HG03103 (cell line): Measurements from ENCODE around the gene SPRED1.
"Not testable (repeated sequence)": the region's sequence is repeated elsewhere in the genome, so short reads cannot be mapped to it uniquely, and the experiment has no call there.

Source experiments
- ATAC-seq: cut with Tn5 transposase; IDR thresholded peaks from one replicate; pipeline ENCODE4 v1.9.1; 2021; ENCODE audit warnings: low read depth; ENCODE audit not compliant: unreplicated experiment

SPRED1 gene

DNA sequence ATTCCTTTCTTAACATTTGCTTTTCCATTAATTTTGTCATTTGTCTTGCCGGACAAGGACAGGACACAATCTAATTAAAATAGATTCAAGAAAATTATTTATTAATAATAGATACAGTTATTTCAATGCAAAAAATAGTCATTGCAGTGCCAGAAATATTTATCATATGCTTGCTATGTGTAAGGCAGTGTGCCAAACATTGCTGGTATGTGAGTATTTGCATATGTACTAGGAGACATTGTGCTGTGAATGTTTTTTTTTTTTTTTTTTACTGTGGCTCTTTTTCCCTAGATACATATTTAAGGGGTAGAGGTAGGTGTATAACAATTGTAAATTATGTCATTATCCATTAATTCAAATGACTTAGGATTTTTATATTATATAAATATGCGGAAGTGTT is 23.3 kb downstream of the SPRED1 start:
- ATAC-seq: no peak

DNA sequence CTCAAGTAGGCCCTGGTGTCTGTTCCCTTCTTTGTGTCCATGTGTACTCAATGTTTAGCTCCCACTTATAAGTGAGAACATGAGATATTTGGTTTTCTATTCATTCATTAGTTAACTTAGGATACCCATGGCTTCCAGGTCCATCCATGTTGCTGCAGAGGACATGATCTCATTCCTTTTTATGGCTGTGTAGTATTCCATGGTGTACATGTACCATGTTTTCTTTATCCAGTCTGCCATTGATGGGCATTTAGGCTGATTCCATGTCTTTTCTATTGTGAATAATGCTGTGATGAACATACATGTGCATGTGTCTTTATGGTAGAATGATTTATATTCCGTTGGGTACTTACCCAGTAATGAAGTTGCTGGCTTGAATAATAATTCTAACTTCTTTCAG is 24.6 kb downstream of the SPRED1 start:
- not testable (repeated sequence) for ATAC-seq

DNA sequence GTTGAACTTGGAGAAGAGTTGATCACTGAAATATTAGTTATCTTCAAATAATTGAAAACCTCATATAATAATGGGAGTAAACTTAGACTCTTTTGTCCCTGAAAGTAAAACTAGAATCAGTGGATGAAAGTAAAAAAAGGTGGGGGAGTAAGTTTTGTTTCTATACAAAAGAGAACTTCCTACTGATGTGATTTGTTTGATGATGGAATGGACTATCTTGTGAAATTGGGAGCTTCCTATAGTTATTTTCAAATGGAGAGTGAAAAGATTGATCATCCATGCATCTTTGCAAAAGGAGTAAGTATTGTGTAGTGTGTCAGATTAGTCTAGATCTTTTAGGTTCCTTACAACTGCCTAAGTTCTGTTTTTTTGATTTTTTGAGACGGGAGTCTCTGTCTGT is 28.4 kb downstream of the SPRED1 start:
- ATAC-seq: no peak

DNA sequence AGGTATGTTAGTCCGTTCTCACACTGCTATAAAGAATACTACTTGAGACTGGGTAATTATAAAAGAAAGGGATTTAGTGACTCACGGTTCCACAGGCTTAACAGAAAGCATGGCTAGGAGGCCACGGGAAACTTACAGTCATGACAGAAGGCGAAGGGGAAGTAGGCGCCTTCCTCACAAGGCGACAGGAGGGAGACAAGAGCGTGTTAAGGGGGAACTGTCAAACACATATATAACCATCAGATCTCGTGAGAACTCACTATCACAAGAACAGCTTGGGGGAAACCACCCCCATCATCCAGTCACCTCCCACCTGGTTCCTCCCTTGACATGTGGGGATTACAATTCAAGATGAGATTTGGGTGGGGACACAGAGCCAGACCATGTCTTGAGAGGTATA is 30.4 kb downstream of the SPRED1 start:
- no peak for ATAC-seq

DNA sequence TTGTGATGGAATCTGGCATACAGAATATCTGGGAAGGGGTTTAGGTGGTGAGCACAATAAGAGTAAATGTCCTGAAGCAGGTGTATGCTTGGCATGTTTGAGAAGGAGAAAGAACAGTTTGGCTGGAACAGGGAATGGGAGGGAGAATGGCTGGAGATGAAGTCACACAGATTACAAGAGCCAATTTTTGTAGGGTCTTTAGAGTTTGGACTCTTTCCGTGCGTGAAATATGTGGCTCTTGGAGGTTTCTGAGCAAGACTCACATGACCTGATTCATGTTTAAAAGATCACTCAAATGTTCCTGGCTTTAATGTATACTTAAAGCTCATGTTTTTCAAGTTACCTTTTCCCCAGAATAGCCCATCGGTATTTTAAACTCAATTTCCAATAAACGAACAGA is 32.8 kb downstream of the SPRED1 start:
- no peak for ATAC-seq

DNA sequence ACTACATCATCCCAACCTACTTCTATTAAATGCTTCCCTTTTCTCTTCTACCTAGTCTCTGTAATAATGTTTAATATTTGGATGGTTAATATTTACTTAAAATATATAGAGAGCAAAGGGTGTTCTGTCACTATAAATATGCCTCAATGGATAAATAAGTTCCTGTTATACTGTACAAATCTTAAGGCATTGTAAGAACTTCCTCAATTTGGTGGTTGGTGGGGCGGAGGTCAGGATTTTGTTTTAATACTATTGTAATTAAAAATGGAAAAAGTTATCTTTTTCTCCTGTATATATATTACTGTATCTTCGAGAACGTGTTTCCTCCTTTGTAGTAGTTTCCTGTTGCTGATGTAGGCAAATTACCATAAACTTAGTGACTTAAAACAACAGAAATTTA is 41.5 kb downstream of the SPRED1 start:
- ATAC-seq: no peak

DNA sequence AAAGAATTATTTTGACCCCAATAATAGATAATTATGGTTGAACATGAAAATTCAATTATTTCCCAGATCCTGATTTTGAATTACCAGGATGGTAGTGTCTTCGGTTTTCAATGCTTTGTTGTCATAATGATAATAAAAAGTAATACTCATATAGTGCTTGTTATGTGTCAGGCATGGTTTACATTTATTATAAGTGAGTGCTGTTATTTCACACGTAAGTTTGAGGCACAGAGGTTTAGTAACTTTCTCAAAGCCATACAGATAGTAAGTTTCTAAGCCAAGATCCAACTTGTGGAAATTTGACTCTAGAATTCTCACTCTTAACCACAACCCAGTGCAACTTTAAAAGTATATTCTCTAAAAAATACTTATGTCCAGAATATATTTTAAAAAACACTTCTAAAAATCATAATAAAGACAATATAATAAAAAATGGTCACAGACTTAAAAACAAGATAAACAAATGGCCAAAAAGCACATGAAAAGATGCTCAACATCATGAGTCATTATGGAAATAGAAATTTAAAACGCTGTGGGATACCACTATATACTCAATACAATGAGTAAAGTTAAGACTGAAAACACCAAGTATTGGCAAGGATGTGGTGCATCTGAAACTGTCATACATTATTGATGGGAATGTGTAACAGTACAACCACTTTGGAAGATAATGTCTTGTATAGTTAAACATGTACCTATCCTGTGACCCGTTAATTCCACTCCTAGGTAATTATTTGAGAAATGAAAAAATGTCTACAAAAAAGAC is 45.2 kb downstream of the SPRED1 start:
- ATAC-seq: no peak

DNA sequence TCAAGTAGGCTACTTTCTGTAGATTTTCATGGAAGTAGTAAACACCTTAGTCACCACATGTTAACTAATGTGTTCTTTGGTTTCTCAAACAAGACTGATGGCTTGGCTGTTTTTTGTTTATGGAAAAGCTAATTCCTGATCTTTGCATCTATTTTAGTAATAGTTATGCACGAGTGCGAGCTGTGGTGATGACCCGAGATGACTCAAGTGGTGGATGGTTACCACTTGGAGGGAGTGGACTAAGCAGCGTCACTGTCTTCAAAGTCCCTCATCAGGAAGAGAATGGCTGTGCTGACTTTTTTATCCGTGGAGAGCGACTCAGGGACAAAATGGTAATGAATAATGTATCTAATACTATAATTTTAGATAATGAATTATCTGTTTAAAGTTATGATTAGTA is 46.6 kb downstream of the SPRED1 start:
- ATAC-seq: no peak

DNA sequence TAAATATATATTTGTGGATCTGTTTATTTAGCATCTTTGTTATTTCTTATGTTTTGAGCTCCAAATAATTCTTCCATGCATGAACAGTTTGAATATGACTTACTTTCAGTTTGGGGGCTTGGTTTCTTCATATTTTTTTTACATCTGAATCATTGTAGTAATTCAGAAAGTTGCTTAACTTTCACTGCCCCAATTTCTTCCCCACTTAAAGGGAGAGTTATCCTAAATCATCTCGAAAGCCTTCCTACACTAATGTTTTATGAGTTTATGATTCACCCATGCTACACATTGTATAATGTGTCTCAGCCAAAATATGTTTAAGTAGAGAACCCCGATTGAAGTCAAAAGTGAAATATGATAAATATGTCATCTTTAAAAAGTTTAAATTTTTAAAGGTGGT is 47.8 kb downstream of the SPRED1 start:
- ATAC-seq: no peak

DNA sequence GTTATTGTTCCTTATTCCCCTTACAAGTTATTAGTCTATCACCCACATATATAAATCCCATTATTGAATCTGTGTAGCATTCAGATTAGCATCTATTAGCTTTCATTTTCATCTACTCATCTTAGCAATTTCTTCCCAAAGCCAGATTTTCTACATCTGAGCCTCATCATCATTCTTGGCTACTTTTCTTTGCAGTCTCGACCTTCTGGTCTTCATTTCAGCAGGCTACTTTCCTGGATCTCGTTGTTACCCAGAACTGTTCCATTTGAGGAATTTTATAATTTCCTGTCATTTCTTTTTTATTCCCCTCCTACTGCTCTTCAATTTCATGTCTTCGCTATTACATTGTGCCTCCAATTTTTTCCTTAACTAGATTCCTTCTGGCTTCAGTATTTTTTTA is 51.8 kb downstream of the SPRED1 start:
- no peak for ATAC-seq

DNA sequence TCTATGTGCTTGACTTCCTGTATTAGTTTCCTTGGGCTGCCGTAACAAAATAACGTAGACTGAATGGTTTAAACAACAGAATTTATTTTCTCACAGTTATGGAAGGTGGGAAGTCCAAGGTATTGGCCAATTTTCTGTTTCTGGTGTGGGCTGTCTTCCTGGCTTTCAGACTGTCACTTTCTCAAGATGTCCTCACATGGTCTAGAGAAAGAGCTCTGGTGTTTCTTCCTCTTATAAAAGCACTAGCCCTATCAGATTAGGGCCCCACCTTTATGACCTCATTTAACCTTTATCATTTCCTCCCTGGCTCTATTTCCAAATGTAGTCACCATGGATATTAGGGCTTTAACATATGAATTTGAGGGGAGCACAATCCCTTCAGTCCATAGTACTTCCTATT is 54.6 kb downstream of the SPRED1 start:
- ATAC-seq: no peak

DNA sequence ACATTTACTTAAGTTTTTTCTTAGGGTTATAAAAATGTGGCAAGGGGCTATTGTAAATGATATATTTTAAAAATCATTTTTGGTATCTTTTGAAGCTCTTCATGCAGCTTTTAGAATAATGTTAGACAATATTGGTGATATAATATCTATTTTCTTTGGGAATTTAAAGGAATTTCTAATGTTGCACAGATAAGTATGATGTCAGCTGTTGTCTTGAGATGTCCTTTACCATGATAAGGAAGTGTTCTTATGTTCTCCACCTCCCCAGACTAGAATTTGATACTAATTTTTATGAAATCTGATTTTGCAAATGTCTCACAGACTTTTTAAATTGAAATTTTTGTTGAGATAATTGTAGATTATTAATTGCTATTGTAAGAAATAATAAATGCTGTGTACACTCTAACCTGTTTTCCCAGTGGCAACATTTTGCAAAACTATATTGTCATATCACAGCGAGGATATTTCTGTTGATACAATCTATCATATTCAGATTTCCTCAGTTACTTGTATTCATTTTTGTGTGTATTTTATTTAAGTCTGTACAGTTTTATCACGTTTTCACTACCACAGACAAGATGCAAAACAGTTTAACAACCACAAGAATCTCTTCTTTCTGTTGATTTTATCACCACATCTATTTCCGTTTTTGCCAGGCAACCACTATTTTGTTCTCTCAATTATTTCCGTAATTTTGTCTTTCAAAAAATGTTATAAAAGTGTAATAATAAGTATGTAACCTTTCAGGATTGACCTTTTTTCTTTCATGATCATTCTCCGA is 55.4 kb downstream of the SPRED1 start:
- no peak for ATAC-seq

DNA sequence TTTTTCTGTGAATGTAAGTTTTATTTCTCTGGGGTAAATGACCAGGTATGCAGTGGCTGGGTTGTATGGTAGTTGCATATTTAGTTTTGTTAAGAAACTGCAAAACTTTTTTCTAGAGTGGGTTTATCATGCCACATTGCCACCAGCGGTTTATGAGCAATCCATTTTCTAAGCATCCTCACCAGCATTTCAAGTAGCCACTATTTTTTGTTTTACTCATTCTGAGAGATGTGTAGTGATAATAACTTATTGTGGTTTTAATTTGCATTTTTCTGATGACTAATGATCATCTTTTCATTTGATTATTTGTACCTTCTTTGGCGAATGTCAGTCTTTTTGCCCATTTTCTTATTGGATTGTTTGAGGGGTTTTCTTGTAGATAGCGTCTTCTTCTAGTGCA is 56.2 kb downstream of the SPRED1 start:
- ATAC-seq: no peak

DNA sequence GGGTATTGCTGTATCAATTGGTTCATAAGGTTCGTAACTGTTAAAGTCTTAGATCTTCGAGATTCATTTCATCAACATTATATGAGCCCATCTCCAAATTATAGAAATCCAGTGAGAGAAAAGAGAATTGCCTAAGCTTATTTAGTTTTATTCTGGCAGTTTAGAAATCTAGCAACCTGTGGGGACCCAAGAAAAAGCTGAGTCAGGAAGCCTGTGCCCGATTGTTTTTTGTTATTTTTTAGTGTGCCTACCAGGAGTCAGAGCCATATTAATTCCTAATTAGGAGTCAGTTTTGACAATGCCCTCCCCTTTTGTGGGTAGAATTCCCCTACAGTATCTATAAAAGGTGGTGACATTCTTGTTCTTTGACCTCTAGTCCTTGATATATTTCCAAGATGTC is 59.6 kb downstream of the SPRED1 start:
- ATAC-seq: no peak

DNA sequence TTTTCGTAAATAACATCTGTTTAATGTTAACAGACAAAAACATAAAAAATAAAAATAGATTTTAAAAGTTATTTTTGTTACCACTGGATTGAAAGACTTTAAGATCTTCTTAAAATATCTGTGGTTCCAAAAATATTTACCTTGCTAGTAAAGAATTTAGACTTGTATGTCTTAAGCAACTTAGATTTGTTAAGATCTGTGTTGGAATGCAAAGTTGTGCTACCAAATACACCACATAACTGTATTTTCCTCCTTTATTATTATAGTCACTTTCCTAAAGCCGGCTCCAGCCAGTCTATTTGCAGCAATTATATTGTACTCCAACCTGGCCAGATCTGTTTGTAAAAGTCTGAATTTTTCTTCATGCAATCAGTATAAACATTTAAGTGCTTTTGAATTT is 63.7 kb downstream of the SPRED1 start:
- ATAC-seq: no peak

DNA sequence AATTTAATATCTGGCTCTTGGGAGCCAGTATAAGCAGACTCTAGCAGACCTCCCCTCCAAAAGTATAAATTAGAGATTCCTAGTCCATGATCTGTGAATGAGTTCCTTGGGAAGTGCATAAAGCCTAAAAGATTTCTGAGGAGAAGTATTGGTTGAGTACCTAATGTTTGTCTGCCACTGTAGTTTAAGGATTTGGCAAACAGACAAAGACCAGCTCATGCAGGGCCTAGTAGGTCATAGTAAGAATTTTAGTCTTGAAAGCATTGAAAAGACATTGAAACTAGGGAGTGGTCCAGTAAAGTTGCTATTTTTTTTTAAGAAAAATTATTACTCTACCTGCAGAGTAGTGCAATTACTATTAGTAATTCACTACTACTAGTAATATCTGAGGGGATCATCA is 67.5 kb downstream of the SPRED1 start:
- no peak for ATAC-seq

DNA sequence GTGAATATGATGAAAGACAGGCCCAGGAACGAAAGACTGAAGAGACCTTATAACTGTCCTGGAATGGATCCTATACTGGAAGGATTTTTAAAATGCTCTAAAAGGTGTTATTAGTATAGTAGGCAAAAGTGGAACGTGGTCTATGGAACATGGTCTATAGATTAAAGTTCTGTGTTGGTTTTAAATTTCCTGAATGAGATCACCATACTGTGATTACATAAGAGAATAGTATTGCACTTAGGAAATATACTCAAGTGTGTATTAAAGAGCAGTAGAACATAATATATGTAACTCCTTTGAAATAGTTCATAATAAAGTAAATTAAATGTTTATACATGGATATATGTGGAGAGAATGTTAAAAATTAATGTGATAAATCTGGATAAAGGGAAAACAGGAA is 68.2 kb downstream of the SPRED1 start:
- no peak for ATAC-seq

DNA sequence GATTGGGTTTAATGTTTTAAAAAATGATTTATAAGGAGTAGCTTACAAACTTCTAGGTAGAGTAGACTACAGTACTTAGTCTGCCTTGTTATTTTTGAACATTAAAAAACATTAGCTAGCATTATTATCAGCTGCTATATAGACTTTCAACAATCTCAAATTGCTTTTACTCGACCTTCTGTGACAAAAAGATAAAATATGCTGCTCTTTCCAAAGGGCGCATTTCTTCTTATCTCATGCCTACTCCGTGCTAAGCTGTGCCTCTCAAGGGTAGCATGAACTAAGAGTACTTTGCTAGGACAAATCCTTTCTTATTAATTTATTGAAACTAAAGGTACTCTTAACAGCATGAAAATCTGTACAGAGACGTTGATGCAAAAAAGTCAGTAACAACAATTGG is 71.3 kb downstream of the SPRED1 start:
- ATAC-seq: no peak

DNA sequence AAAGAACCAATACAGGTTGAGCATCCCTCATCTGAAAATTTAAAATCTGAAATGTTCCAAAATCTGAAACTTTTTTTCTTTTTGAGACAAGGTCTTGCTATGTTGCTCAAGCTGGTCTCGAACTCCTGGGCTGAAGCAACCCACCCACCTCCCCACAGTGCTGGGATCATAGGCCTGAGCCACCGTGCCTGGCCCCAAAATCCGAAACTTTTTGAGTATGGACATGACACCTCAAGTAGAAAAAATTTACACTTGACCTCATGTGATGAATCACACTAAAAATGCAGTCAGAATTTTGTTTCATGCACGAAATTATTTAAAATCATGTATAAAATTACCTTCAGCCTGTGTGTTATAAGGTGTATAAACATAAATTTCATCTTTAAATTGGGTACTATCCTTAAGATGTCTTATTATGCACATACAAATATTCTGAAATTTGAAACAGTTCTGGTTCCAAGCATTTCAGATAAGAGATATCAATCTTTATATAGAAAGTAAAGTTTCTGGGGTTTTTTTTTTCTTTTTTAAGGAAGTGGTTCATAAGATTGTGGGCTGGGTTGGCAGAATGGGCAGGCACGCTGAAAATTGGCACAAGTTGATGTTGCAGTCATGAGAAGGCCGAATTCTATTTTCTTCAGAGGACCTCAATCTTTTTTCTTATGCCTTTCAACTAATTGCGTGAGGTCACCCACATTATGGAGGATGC is 72.5 kb downstream of the SPRED1 start:
- ATAC-seq: no peak

DNA sequence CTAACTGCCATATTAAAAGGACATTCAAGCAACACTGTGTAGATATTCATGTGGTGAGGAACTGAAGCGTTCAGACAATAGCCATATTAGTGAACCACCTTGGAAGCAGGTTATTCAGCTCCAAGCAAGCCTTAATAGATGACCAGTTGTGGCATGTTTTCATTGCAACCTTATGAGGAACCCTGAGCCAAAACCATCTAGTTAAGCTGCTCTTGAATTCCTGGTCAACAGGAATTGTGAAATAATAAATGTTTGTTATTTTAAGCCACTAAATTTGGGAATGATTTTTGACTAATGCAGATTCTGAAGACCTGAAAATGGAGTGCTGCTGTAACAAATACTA is 73.0 kb downstream of the SPRED1 start:
- no peak for ATAC-seq

DNA sequence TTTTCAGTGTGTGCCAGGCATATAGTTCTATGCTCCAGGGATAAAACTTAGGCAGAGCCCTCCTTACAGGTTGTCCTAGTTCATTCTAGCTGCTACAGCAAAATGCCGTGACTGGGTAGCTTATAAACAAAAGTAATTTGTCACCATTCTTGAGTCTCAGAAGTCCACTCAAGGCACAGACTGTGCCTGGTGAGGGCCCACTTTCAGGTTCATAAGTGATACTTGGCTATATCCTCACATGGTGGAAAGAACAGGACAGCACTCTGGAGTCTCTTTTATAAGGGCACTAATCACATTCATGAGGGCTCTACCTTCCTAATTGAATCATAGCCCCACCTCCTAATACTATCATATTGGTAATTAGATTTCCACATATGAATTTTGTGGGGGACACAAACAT is 80.1 kb downstream of the SPRED1 start:
- ATAC-seq: no peak

DNA sequence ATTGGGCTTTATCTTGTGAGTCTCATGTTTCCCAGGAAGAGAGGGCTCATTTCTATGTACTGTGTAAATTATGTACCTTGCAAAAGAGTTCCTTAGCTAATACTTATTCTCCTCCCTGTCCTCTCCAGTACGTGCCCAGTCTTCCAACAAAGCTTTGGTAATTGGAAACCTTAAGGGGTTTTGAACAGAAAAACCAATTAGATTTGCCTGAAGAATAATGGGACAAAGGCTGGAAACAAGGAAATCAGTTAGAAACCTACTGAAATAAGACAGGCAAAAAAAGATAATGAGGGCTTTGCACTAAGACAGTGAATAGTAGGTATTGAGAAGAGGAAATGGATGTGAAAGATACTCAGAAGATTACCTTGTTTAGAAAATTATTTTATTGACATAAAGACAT is 82.5 kb downstream of the SPRED1 start:
- no peak for ATAC-seq
